ENCODE results near the gene PRLHR.

Gene PRLHR

GRCh38 chr10:118564114-118564513 lies 31.3 kb downstream of the PRLHR start:
- Histone ChIP-seq H3K9me3 (ENCODE audit: control insufficient read depth in 1 of 2, low read length in 2 of 2) (no peaks in the 10 kb centered on the region), H3K36me3 (ENCODE audit: control insufficient read depth in 1 of 2, insufficient read depth in 2 of 2, low read length in 2 of 2) (no peaks in the 10 kb centered on the region), H3K4me1 (ENCODE audit: control insufficient read depth in 1 of 2, insufficient read depth in 2 of 2, low read length in 2 of 2) (no peaks in the 10 kb centered on the region), H3K4me3 (ENCODE audit: low read depth in 1 of 2, low read length in 2 of 2) (no peak overlapping the region), H3K27ac (ENCODE audit: low read depth, low read length) (no peak overlapping the region), H3K27me3 (ENCODE audit: control insufficient read depth in 1 of 2, insufficient read depth in 2 of 2, low read length in 2 of 2) (no peaks in the 10 kb centered on the region), H3K9ac (ENCODE audit: low read depth in 1 of 2, low read length in 2 of 2) (no peak overlapping the region)

- Histone ChIP-seq H3K4me3 (ENCODE audit: low read depth in 1 of 2, low read length in 2 of 2) (no peak overlapping the region), H3K27me3 (ENCODE audit: control insufficient read depth in 1 of 2, insufficient read depth in 2 of 2, low read length in 2 of 2) (no peaks in the 10 kb centered on the region), H3K27ac (ENCODE audit: low read depth, low read length) (no peak overlapping the region), H3K9me3 (ENCODE audit: control insufficient read depth in 1 of 2, low read length in 2 of 2) (no peaks in the 10 kb centered on the region), H3K9ac (ENCODE audit: low read depth in 1 of 2, low read length in 2 of 2) (no peak overlapping the region), H3K36me3 (ENCODE audit: control insufficient read depth in 1 of 2, insufficient read depth in 2 of 2, low read length in 2 of 2) (no peaks in the 10 kb centered on the region), H3K4me1 (ENCODE audit: control insufficient read depth in 1 of 2, insufficient read depth in 2 of 2, low read length in 2 of 2) (no peaks in the 10 kb centered on the region)
Measured at GRCh38 chr10:118563373-118563890, 32.0 kb downstream of the PRLHR start.

GRCh38 chr10:118562851-118563250 lies 32.6 kb downstream of the PRLHR start:
- no peak overlapping the region for H3K9ac ChIP-seq (ENCODE audit: low read depth in 1 of 2, low read length in 2 of 2)

GRCh38 chr10:118557946-118558345 lies 37.5 kb downstream of the PRLHR start:
- no peaks in the 10 kb centered on the region for H3K9me3 ChIP-seq (ENCODE audit: control insufficient read depth in 1 of 2, low read length in 2 of 2)
- H3K27me3 ChIP-seq (ENCODE audit: control insufficient read depth in 1 of 2, insufficient read depth in 2 of 2, low read length in 2 of 2): peaks cover 0 to 7% of the 10 kb centered on the region in 2 donors
- no peaks in the 10 kb centered on the region for H3K4me1 ChIP-seq (ENCODE audit: control insufficient read depth in 1 of 2, insufficient read depth in 2 of 2, low read length in 2 of 2)
- no peak overlapping the region for H3K4me3 ChIP-seq (ENCODE audit: low read depth in 1 of 2, low read length in 2 of 2)
- no peaks in the 10 kb centered on the region for H3K36me3 ChIP-seq (ENCODE audit: control insufficient read depth in 1 of 2, insufficient read depth in 2 of 2, low read length in 2 of 2)
- no peak overlapping the region for H3K9ac ChIP-seq (ENCODE audit: low read depth in 1 of 2, low read length in 2 of 2)
- H3K27ac ChIP-seq (ENCODE audit: low read depth, low read length): no peak overlapping the region

More at GRCh38 chr10:118562851-118563250, 32.6 kb downstream of the PRLHR start:
- Histone ChIP-seq H3K4me1 (ENCODE audit: control insufficient read depth in 1 of 2, insufficient read depth in 2 of 2, low read length in 2 of 2) (no peaks in the 10 kb centered on the region), H3K27me3 (ENCODE audit: control insufficient read depth in 1 of 2, insufficient read depth in 2 of 2, low read length in 2 of 2) (no peaks in the 10 kb centered on the region), H3K27ac (ENCODE audit: low read depth, low read length) (no peak overlapping the region), H3K36me3 (ENCODE audit: control insufficient read depth in 1 of 2, insufficient read depth in 2 of 2, low read length in 2 of 2) (no peaks in the 10 kb centered on the region), H3K4me3 (ENCODE audit: low read depth in 1 of 2, low read length in 2 of 2) (no peak overlapping the region), H3K9me3 (ENCODE audit: control insufficient read depth in 1 of 2, low read length in 2 of 2) (no peaks in the 10 kb centered on the region)

- Histone ChIP-seq H3K27ac (ENCODE audit: low read depth, low read length) (no peak overlapping the region), H3K4me1 (ENCODE audit: control insufficient read depth in 1 of 2, insufficient read depth in 2 of 2, low read length in 2 of 2) (no peaks in the 10 kb centered on the region), H3K4me3 (ENCODE audit: low read depth in 1 of 2, low read length in 2 of 2) (no peak overlapping the region), H3K9ac (ENCODE audit: low read depth in 1 of 2, low read length in 2 of 2) (no peak overlapping the region), H3K36me3 (ENCODE audit: control insufficient read depth in 1 of 2, insufficient read depth in 2 of 2, low read length in 2 of 2) (no peaks in the 10 kb centered on the region), H3K27me3 (ENCODE audit: control insufficient read depth in 1 of 2, insufficient read depth in 2 of 2, low read length in 2 of 2) (peaks cover 4 to 16% of the 10 kb centered on the region in 2 donors), H3K9me3 (ENCODE audit: control insufficient read depth in 1 of 2, low read length in 2 of 2) (no peaks in the 10 kb centered on the region)
Measured at GRCh38 chr10:118551535-118552100, 43.8 kb downstream of the PRLHR start.

GRCh38 chr10:118547282-118547681 lies 48.2 kb downstream of the PRLHR start:
- Histone ChIP-seq H3K9ac (ENCODE audit: low read depth in 1 of 2, low read length in 2 of 2) (no peak overlapping the region), H3K4me1 (ENCODE audit: control insufficient read depth in 1 of 2, insufficient read depth in 2 of 2, low read length in 2 of 2) (no peaks in the 10 kb centered on the region), H3K9me3 (ENCODE audit: control insufficient read depth in 1 of 2, low read length in 2 of 2) (no peaks in the 10 kb centered on the region), H3K27ac (ENCODE audit: low read depth, low read length) (no peak overlapping the region), H3K27me3 (ENCODE audit: control insufficient read depth in 1 of 2, insufficient read depth in 2 of 2, low read length in 2 of 2) (peaks cover 5 to 14% of the 10 kb centered on the region in 2 donors), H3K4me3 (ENCODE audit: low read depth in 1 of 2, low read length in 2 of 2) (no peak overlapping the region), H3K36me3 (ENCODE audit: control insufficient read depth in 1 of 2, insufficient read depth in 2 of 2, low read length in 2 of 2) (no peaks in the 10 kb centered on the region)

- Histone ChIP-seq H3K4me1 (ENCODE audit: control insufficient read depth in 1 of 2, insufficient read depth in 2 of 2, low read length in 2 of 2) (no peaks in the 10 kb centered on the region), H3K36me3 (ENCODE audit: control insufficient read depth in 1 of 2, insufficient read depth in 2 of 2, low read length in 2 of 2) (no peaks in the 10 kb centered on the region), H3K9ac (ENCODE audit: low read depth in 1 of 2, low read length in 2 of 2) (no peak overlapping the region), H3K27ac (ENCODE audit: low read depth, low read length) (no peak overlapping the region), H3K27me3 (ENCODE audit: control insufficient read depth in 1 of 2, insufficient read depth in 2 of 2, low read length in 2 of 2) (peaks cover 5 to 17% of the 10 kb centered on the region in 2 donors), H3K4me3 (ENCODE audit: low read depth in 1 of 2, low read length in 2 of 2) (no peak overlapping the region), H3K9me3 (ENCODE audit: control insufficient read depth in 1 of 2, low read length in 2 of 2) (no peaks in the 10 kb centered on the region)
Measured at GRCh38 chr10:118546479-118546878, 49.0 kb downstream of the PRLHR start.

GRCh38 chr10:118545381-118545780 lies 50.1 kb downstream of the PRLHR start:
- Histone ChIP-seq H3K9me3 (ENCODE audit: control insufficient read depth in 1 of 2, low read length in 2 of 2) (no peaks in the 10 kb centered on the region), H3K27ac (ENCODE audit: low read depth, low read length) (no peak overlapping the region)

GRCh38 chr10:118544401-118544948 lies 51.0 kb downstream of the PRLHR start:
- Histone ChIP-seq H3K27me3 (ENCODE audit: control insufficient read depth in 1 of 2, insufficient read depth in 2 of 2, low read length in 2 of 2) (peaks cover 4 to 12% of the 10 kb centered on the region in 2 donors), H3K36me3 (ENCODE audit: control insufficient read depth in 1 of 2, insufficient read depth in 2 of 2, low read length in 2 of 2) (no peaks in the 10 kb centered on the region), H3K4me3 (ENCODE audit: low read depth in 1 of 2, low read length in 2 of 2) (no peak overlapping the region), H3K27ac (ENCODE audit: low read depth, low read length) (no peak overlapping the region), H3K9ac (ENCODE audit: low read depth in 1 of 2, low read length in 2 of 2) (no peak overlapping the region), H3K4me1 (ENCODE audit: control insufficient read depth in 1 of 2, insufficient read depth in 2 of 2, low read length in 2 of 2) (no peaks in the 10 kb centered on the region), H3K9me3 (ENCODE audit: control insufficient read depth in 1 of 2, low read length in 2 of 2) (no peaks in the 10 kb centered on the region)

More at GRCh38 chr10:118545381-118545780, 50.1 kb downstream of the PRLHR start:
- no peak overlapping the region for H3K4me3 ChIP-seq (ENCODE audit: low read depth in 1 of 2, low read length in 2 of 2)
- no peaks in the 10 kb centered on the region for H3K4me1 ChIP-seq (ENCODE audit: control insufficient read depth in 1 of 2, insufficient read depth in 2 of 2, low read length in 2 of 2)
- no peaks in the 10 kb centered on the region for H3K36me3 ChIP-seq (ENCODE audit: control insufficient read depth in 1 of 2, insufficient read depth in 2 of 2, low read length in 2 of 2)
- peaks cover 4 to 16% of the 10 kb centered on the region in 2 donors for H3K27me3 ChIP-seq (ENCODE audit: control insufficient read depth in 1 of 2, insufficient read depth in 2 of 2, low read length in 2 of 2)
- no peak overlapping the region for H3K9ac ChIP-seq (ENCODE audit: low read depth in 1 of 2, low read length in 2 of 2)

- H3K27me3 ChIP-seq (ENCODE audit: control insufficient read depth in 1 of 2, insufficient read depth in 2 of 2, low read length in 2 of 2): peaks cover 4 to 12% of the 10 kb centered on the region in 2 donors
- H3K4me1 ChIP-seq (ENCODE audit: control insufficient read depth in 1 of 2, insufficient read depth in 2 of 2, low read length in 2 of 2): no peaks in the 10 kb centered on the region
- H3K9me3 ChIP-seq (ENCODE audit: control insufficient read depth in 1 of 2, low read length in 2 of 2): no peaks in the 10 kb centered on the region
- no peak overlapping the region for H3K4me3 ChIP-seq (ENCODE audit: low read depth in 1 of 2, low read length in 2 of 2)
- H3K27ac ChIP-seq (ENCODE audit: low read depth, low read length): no peak overlapping the region
- H3K36me3 ChIP-seq (ENCODE audit: control insufficient read depth in 1 of 2, insufficient read depth in 2 of 2, low read length in 2 of 2): no peaks in the 10 kb centered on the region
- no peak overlapping the region for H3K9ac ChIP-seq (ENCODE audit: low read depth in 1 of 2, low read length in 2 of 2)
Measured at GRCh38 chr10:118543714-118544400, 51.6 kb downstream of the PRLHR start.
